ENCODE measurements around the gene NUMA1. TPM values are rescaled to one million over a fixed set of nuclear protein-coding genes. Genes with fewer than 3 reads are reported as not detected.

Gene NUMA1
- total and polyA plus RNA-seq, 9 of the 15 experiments (the other 6 are each of a cell fraction or from before 2014, with no cell fraction given) = 4.1 to 104 (median 51.2) TPM

DNA sequence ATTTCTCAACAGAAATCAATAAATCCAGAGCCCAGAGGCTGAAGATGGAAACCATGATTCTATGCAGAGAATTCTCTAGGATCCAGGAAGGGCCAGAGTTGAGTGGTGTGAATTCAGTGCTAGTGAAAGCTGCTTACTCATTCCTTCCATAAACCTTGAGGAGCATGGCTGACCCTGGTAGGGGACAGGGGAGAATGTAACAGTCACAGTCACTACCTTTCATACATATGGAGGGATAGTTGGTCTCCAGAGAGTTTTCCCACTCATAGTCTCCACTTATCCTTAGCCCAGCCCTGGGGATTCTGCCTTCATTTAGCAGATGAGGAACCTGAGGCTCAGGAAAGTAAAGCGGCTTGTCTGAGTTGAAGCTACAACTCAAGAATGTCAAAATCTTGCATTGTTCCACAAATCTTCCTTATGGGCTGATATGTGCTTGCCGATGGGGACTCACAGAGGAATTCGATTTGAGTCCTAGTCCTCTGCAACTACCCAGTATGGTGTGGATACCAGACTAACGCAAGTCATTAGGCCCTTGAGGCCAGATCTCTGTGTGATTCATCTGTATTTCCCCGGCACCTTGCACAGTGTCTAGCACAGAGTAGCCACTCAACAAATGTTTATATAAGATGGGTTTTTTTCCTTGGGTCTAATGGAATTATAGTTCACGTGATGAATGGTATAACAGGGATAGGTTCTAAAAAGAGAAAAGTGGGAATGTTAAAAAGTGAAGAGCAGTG, 35.8 kb upstream of the NUMA1 start:
- H3K36me3 ChIP-seq (ENCODE audit: control insufficient read depth, insufficient read depth, low read length) = 0 out of 3 replicates have a peak, but pooled peaks cover under 1% of the 10 kb centered on the region
- H3K9me3 ChIP-seq (replicated peaks; ENCODE audit: control insufficient read depth, insufficient read depth, low read depth, low read length) = no peaks in the 10 kb centered on the region
- ChIA-PET CTCF (ENCODE audit: low intra/inter-chr PET ratio) (no interaction called here), POLR2A (interaction anchor here (0.7 to 1.5 kb wide), 3 partner anchors 8 to 86 kb away, joined by 3 to 4 read pairs (median 3); partner anchors contain the start of gene TOMT)
- no peaks in the 10 kb centered on the region for H3K9me1 ChIP-seq (ENCODE audit: control insufficient read depth, insufficient read depth, low read length)
- 76% methylated on average over 6 of the region's 6 CpGs for WGBS (ENCODE audit: insufficient coverage, low coverage, missing lambda C conversion rate)
- no peak overlapping the region for H3K4me2 ChIP-seq (ENCODE audit: insufficient read depth, low read length)
- no peaks in the 10 kb centered on the region for H3K27me3 ChIP-seq (ENCODE audit: control insufficient read depth in 2 of 2, insufficient read depth in 2 of 2, low read length in 2 of 2)
- FAIRE-seq (no peak), ATAC-seq (no peak), DNase-seq (ENCODE audit: extremely low read depth in 1 of 4, low spot score in 3 of 4) (no peak)
- in situ Hi-C loops (cut with MboI) = no loop called here
- H3K79me2 ChIP-seq (ENCODE audit: control insufficient read depth, insufficient read depth, low read length) = peaks cover 3% of the 10 kb centered on the region; the same call in 1 of the 3 replicates
- BruUV-seq (replicated peaks) = no TSS peak
- intact Hi-C loops (cut with micrococcal nuclease) = no loop called here
- peaks cover 20 to 42% of the 10 kb centered on the region in 2 experiments for H3K4me1 ChIP-seq (replicated peaks in 1 of 2; ENCODE audit: control insufficient read depth in 2 of 2, insufficient read depth in 2 of 2, low read length in 2 of 2)
- H3K27ac ChIP-seq (ENCODE audit: extremely low read depth, low read depth, low read length) = peak overlapping the region; percentile 21; the same call in 1 of the 3 replicates
- peak overlapping the region; percentile 93 for H2AFZ ChIP-seq (ENCODE audit: low read depth, low read length)
- H3K9ac ChIP-seq (ENCODE audit: insufficient read depth in 1 of 2, low read depth in 2 of 2, low read length in 2 of 2) = peak overlapping the region; percentile 1 to 12; a peak in 2 of 4 replicates
- no peaks in the 10 kb centered on the region for H4K20me1 ChIP-seq (replicated peaks; ENCODE audit: control insufficient read depth, insufficient read depth, low read length)
- H3K4me3 ChIP-seq = no peak overlapping the region
- no peak for TF ChIP-seq HDGF (IDR thresholded peaks at IDR 0.05)
- TF ChIP-seq, protein P1, sequence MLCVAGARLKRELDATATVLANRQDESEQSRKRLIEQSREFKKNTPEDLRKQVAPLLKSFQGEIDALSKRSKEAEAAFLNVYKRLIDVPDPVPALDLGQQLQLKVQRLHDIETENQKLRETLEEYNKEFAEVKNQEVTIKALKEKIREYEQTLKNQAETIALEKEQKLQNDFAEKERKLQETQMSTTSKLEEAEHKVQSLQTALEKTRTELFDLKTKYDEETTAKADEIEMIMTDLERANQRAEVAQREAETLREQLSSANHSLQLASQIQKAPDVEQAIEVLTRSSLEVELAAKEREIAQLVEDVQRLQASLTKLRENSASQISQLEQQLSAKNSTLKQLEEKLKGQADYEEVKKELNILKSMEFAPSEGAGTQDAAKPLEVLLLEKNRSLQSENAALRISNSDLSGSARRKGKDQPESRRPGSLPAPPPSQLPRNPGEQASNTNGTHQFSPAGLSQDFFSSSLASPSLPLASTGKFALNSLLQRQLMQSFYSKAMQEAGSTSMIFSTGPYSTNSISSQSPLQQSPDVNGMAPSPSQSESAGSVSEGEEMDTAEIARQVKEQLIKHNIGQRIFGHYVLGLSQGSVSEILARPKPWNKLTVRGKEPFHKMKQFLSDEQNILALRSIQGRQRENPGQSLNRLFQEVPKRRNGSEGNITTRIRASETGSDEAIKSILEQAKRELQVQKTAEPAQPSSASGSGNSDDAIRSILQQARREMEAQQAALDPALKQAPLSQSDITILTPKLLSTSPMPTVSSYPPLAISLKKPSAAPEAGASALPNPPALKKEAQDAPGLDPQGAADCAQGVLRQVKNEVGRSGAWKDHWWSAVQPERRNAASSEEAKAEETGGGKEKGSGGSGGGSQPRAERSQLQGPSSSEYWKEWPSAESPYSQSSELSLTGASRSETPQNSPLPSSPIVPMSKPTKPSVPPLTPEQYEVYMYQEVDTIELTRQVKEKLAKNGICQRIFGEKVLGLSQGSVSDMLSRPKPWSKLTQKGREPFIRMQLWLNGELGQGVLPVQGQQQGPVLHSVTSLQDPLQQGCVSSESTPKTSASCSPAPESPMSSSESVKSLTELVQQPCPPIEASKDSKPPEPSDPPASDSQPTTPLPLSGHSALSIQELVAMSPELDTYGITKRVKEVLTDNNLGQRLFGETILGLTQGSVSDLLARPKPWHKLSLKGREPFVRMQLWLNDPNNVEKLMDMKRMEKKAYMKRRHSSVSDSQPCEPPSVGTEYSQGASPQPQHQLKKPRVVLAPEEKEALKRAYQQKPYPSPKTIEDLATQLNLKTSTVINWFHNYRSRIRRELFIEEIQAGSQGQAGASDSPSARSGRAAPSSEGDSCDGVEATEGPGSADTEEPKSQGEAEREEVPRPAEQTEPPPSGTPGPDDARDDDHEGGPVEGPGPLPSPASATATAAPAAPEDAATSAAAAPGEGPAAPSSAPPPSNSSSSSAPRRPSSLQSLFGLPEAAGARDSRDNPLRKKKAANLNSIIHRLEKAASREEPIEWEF (CRISPR knock-in tag; IDR thresholded peaks at IDR 0.05) = 0 out of 2 replicates have a peak, but pooled peaks have one; percentile 52
- TF ChIP-seq POLR2AphosphoS5 (IDR thresholded peaks at IDR 0.05; ENCODE audit: control insufficient read depth, insufficient read depth, low read depth, low read length) = no peak
- TF ChIP-seq, protein P2, sequence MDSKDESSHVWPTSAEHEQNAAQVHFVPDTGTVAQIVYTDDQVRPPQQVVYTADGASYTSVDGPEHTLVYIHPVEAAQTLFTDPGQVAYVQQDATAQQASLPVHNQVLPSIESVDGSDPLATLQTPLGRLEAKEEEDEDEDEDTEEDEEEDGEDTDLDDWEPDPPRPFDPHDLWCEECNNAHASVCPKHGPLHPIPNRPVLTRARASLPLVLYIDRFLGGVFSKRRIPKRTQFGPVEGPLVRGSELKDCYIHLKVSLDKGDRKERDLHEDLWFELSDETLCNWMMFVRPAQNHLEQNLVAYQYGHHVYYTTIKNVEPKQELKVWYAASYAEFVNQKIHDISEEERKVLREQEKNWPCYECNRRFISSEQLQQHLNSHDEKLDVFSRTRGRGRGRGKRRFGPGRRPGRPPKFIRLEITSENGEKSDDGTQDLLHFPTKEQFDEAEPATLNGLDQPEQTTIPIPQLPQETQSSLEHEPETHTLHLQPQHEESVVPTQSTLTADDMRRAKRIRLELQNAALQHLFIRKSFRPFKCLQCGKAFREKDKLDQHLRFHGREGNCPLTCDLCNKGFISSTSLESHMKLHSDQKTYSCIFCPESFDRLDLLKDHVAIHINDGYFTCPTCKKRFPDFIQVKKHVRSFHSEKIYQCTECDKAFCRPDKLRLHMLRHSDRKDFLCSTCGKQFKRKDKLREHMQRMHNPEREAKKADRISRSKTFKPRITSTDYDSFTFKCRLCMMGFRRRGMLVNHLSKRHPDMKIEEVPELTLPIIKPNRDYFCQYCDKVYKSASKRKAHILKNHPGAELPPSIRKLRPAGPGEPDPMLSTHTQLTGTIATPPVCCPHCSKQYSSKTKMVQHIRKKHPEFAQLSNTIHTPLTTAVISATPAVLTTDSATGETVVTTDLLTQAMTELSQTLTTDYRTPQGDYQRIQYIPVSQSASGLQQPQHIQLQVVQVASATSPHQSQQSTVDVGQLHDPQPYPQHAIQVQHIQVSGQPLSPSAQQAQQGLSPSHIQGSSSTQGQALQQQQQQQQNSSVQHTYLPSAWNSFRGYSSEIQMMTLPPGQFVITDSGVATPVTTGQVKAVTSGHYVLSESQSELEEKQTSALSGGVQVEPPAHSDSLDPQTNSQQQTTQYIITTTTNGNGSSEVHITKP (IDR thresholded peaks at IDR 0.05; ENCODE audit: partially characterized antibody) = no peak
- TF ChIP-seq, protein P3, sequence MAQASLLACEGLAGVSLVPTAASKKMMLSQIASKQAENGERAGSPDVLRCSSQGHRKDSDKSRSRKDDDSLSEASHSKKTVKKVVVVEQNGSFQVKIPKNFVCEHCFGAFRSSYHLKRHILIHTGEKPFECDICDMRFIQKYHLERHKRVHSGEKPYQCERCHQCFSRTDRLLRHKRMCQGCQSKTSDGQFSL (CRISPR knock-in tag; IDR thresholded peaks at IDR 0.05) = no peak
- TF ChIP-seq, protein P3 (tag; IDR thresholded peaks at IDR 0.05) = peak in 1 of 2 experiments; percentile 26; a peak in 1 of 4 replicates
- no peak for TF ChIP-seq PTBP1 (IDR thresholded peaks at IDR 0.05; ENCODE audit: low read depth, low read length)
- TF ChIP-seq GTF2E2 (tag; IDR thresholded peaks at IDR 0.05) = no peak
- no peak for TF ChIP-seq ZKSCAN1 (IDR thresholded peaks at IDR 0.05; ENCODE audit: low read depth, low read length)
- no peak for TF ChIP-seq POLR2B (IDR thresholded peaks at IDR 0.05; ENCODE audit: low read depth, partially characterized antibody)

Measured in K562 (cell line).